ENCODE results near the gene LCOR.
A peak's percentile ranks its signal among the peaks of the same experiment; 100 is the strongest.

The LCOR gene

DNA sequence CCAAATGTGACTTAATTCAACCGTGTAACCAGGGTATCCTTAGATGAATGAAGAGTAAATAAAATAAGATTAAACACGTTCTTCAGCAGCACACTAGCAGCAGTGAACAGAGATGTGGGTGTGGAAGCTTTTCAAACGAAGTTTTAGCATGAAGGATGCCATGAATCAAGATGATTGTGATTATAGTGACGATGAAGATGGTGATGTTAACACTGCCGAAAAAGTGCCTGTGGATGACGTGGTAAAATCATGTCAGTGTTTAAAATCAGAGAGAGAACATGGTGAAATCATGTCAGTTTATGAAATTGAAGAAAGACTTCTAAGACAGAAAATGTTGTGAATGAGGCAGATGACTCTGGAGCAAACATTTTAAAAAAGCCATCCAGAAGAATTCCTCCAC lies 19.2 kb downstream of the LCOR start:
- WGBS, result 75% methylated on average over 6 of the region's 6 CpGs
- Histone ChIP-seq H3K4me1 (ENCODE audit: control insufficient read depth, insufficient read depth, low read depth, low read length) (peaks cover 7% of the 10 kb centered on the region), H3K9ac (ENCODE audit: low read length) (peak overlapping the region; percentile 80), H3K23ac (ENCODE audit: low read length in 2 of 2) (no peak overlapping the region), H2BK15ac (ENCODE audit: low read depth, poor library complexity, severe bottlenecking) (no peak overlapping the region), H2AFZ (ENCODE audit: low read depth, low read length) (no peak overlapping the region), H3K4me2 (ENCODE audit: low read length, poor library complexity, severe bottlenecking) (no peak overlapping the region), H2AK5ac (ENCODE audit: low read length, severe bottlenecking) (no peak overlapping the region), H4K8ac (ENCODE audit: low read length) (no peak overlapping the region), H3K79me1 (replicated peaks; ENCODE audit: low read length, poor library complexity, severe bottlenecking) (peaks cover 3% of the 10 kb centered on the region), H2BK120ac (ENCODE audit: low read depth, low read length) (no peak overlapping the region), H3K18ac (ENCODE audit: low read depth in 1 of 2, low read length in 2 of 2) (no peak overlapping the region), H3K27ac (ENCODE audit: low read length, poor library complexity, severe bottlenecking) (peak overlapping the region; percentile 50), H3K36me3 (ENCODE audit: control insufficient read depth in 1 of 2, insufficient read depth in 2 of 2, low read depth in 1 of 2, low read length in 2 of 2) (peaks cover 0 to 3% of the 10 kb centered on the region in 2 experiments), H2BK5ac (ENCODE audit: low read depth, low read length, poor library complexity, severe bottlenecking) (no peak overlapping the region), H3K14ac (ENCODE audit: low read length in 2 of 2) (no peak overlapping the region), H3K4me3 (ENCODE audit: insufficient read depth in 1 of 2, low read depth in 1 of 2, low read length in 2 of 2) (peak overlapping the region in 1 of 2 experiments; percentile 44), H3K4ac (ENCODE audit: low read depth in 1 of 2, low read length in 2 of 2) (no peak overlapping the region), H3K9me3 (ENCODE audit: control insufficient read depth, low read length) (no peaks in the 10 kb centered on the region), H3K27me3 (ENCODE audit: control insufficient read depth in 1 of 2, insufficient read depth in 1 of 2, low read length in 2 of 2) (no peaks in the 10 kb centered on the region), H2BK12ac (ENCODE audit: low read length in 2 of 2) (no peak overlapping the region), H4K91ac (ENCODE audit: low read length) (no peak overlapping the region)
- no peak for DNase-seq

DNA sequence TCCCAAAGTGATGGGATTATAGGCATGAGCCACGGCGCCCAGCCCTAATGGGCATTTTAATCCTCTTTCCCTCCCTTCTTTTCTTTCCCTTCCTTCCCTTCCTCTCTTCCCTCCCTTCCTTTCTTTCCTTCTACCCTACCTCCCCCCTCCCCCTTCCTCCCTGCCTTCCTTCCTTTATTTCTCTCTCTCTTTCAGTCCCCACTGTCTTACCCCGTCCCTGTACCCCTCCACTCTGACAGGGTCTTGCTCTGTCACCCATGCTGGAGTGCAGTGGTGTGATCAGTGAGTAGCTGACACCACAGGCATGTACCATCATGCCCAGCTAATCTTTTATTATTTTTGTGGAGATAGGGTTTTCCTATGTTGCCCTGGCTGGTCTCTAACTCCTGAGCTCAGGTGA lies 24.2 kb downstream of the LCOR start:
- Histone ChIP-seq H3K36me3 (ENCODE audit: control insufficient read depth in 1 of 2, insufficient read depth in 2 of 2, low read depth in 1 of 2, low read length in 2 of 2) (peaks cover 0 to 3% of the 10 kb centered on the region in 2 experiments), H2AFZ (ENCODE audit: low read depth, low read length) (no peak overlapping the region), H3K4me2 (ENCODE audit: low read length, poor library complexity, severe bottlenecking) (no peak overlapping the region), H3K9me3 (ENCODE audit: control insufficient read depth, low read length) (no peaks in the 10 kb centered on the region), H3K18ac (ENCODE audit: low read depth in 1 of 2, low read length in 2 of 2) (peak overlapping the region in 1 of 2 experiments; percentile 19), H3K79me1 (replicated peaks; ENCODE audit: low read length, poor library complexity, severe bottlenecking) (peaks cover 6% of the 10 kb centered on the region), H3K27me3 (ENCODE audit: control insufficient read depth in 1 of 2, insufficient read depth in 1 of 2, low read length in 2 of 2) (no peaks in the 10 kb centered on the region), H3K4ac (ENCODE audit: low read depth in 1 of 2, low read length in 2 of 2) (no peak overlapping the region), H4K8ac (ENCODE audit: low read length) (no peak overlapping the region), H3K23ac (ENCODE audit: low read length in 2 of 2) (no peak overlapping the region), H4K91ac (ENCODE audit: low read length) (no peak overlapping the region), H3K14ac (ENCODE audit: low read length in 2 of 2) (no peak overlapping the region), H3K4me3 (ENCODE audit: insufficient read depth in 1 of 2, low read depth in 1 of 2, low read length in 2 of 2) (no peak overlapping the region), H2BK5ac (ENCODE audit: low read depth, low read length, poor library complexity, severe bottlenecking) (no peak overlapping the region), H2AK5ac (ENCODE audit: low read length, severe bottlenecking) (no peak overlapping the region), H2BK12ac (ENCODE audit: low read length in 2 of 2) (no peak overlapping the region), H3K9ac (ENCODE audit: low read length) (no peak overlapping the region), H3K27ac (ENCODE audit: low read length, poor library complexity, severe bottlenecking) (no peak overlapping the region), H3K4me1 (ENCODE audit: control insufficient read depth, insufficient read depth, low read depth, low read length) (peaks cover 2% of the 10 kb centered on the region), H2BK120ac (ENCODE audit: low read depth, low read length) (no peak overlapping the region), H2BK15ac (ENCODE audit: low read depth, poor library complexity, severe bottlenecking) (no peak overlapping the region)
- no peak for DNase-seq
- WGBS, result 92% methylated on average over 2 of the region's 3 CpGs

- no peak overlapping the region for H2AFZ ChIP-seq (ENCODE audit: low read depth, low read length)
- no peak overlapping the region for H2BK120ac ChIP-seq (ENCODE audit: low read depth, low read length)
- no peak overlapping the region for H3K4ac ChIP-seq (ENCODE audit: low read depth in 1 of 2, low read length in 2 of 2)
- H4K8ac ChIP-seq (ENCODE audit: low read length), result no peak overlapping the region
- H2AK5ac ChIP-seq (ENCODE audit: low read length, severe bottlenecking), result no peak overlapping the region
- H3K4me2 ChIP-seq (ENCODE audit: low read length, poor library complexity, severe bottlenecking), result no peak overlapping the region
- no peak for DNase-seq
- no peak overlapping the region for H2BK12ac ChIP-seq (ENCODE audit: low read length in 2 of 2)
- no peak overlapping the region for H2BK5ac ChIP-seq (ENCODE audit: low read depth, low read length, poor library complexity, severe bottlenecking)
- H2BK15ac ChIP-seq (ENCODE audit: low read depth, poor library complexity, severe bottlenecking), result no peak overlapping the region
- WGBS, result 93% methylated on average over 4 of the region's 4 CpGs
- H3K27ac ChIP-seq (ENCODE audit: low read length, poor library complexity, severe bottlenecking), result no peak overlapping the region
- peaks cover 6% of the 10 kb centered on the region for H3K79me1 ChIP-seq (replicated peaks; ENCODE audit: low read length, poor library complexity, severe bottlenecking)
- no peak overlapping the region for H3K18ac ChIP-seq (ENCODE audit: low read depth in 1 of 2, low read length in 2 of 2)
- H3K23ac ChIP-seq (ENCODE audit: low read length in 2 of 2), result no peak overlapping the region
- H3K14ac ChIP-seq (ENCODE audit: low read length in 2 of 2), result no peak overlapping the region
- H3K36me3 ChIP-seq (ENCODE audit: control insufficient read depth in 1 of 2, insufficient read depth in 2 of 2, low read depth in 1 of 2, low read length in 2 of 2), result peaks cover 7% of the 10 kb centered on the region in 2 experiments
- H3K9me3 ChIP-seq (ENCODE audit: control insufficient read depth, low read length), result no peaks in the 10 kb centered on the region
- no peak overlapping the region for H4K91ac ChIP-seq (ENCODE audit: low read length)
- H3K27me3 ChIP-seq (ENCODE audit: control insufficient read depth in 1 of 2, insufficient read depth in 1 of 2, low read length in 2 of 2), result no peaks in the 10 kb centered on the region
- H3K4me3 ChIP-seq (ENCODE audit: insufficient read depth in 1 of 2, low read depth in 1 of 2, low read length in 2 of 2), result no peak overlapping the region
- no peak overlapping the region for H3K9ac ChIP-seq (ENCODE audit: low read length)
- H3K4me1 ChIP-seq (ENCODE audit: control insufficient read depth, insufficient read depth, low read depth, low read length), result peaks cover 2% of the 10 kb centered on the region
Observed at GRCh38 chr10:96857301-96858012, 25.4 kb downstream of the LCOR start.

GRCh38 chr10:96858038-96858705 lies 26.1 kb downstream of the LCOR start:
- no peak overlapping the region for H3K4ac ChIP-seq (ENCODE audit: low read depth in 1 of 2, low read length in 2 of 2)
- peaks cover 2% of the 10 kb centered on the region for H3K4me1 ChIP-seq (ENCODE audit: control insufficient read depth, insufficient read depth, low read depth, low read length)
- no peak overlapping the region for H4K91ac ChIP-seq (ENCODE audit: low read length)
- no peak overlapping the region for H2AK5ac ChIP-seq (ENCODE audit: low read length, severe bottlenecking)
- no peak overlapping the region for H3K4me3 ChIP-seq (ENCODE audit: insufficient read depth in 1 of 2, low read depth in 1 of 2, low read length in 2 of 2)
- peaks cover 7 to 8% of the 10 kb centered on the region in 2 experiments for H3K36me3 ChIP-seq (ENCODE audit: control insufficient read depth in 1 of 2, insufficient read depth in 2 of 2, low read depth in 1 of 2, low read length in 2 of 2)
- no peak overlapping the region for H4K8ac ChIP-seq (ENCODE audit: low read length)
- H2AFZ ChIP-seq (ENCODE audit: low read depth, low read length), result no peak overlapping the region
- H2BK5ac ChIP-seq (ENCODE audit: low read depth, low read length, poor library complexity, severe bottlenecking), result no peak overlapping the region
- H3K9ac ChIP-seq (ENCODE audit: low read length), result no peak overlapping the region
- no peak overlapping the region for H2BK15ac ChIP-seq (ENCODE audit: low read depth, poor library complexity, severe bottlenecking)
- WGBS, result 94% methylated on average over 2 of the region's 2 CpGs
- H2BK120ac ChIP-seq (ENCODE audit: low read depth, low read length), result no peak overlapping the region
- H3K23ac ChIP-seq (ENCODE audit: low read length in 2 of 2), result no peak overlapping the region
- DNase-seq, result peak; percentile 27
- no peak overlapping the region for H3K27ac ChIP-seq (ENCODE audit: low read length, poor library complexity, severe bottlenecking)
- no peak overlapping the region for H3K18ac ChIP-seq (ENCODE audit: low read depth in 1 of 2, low read length in 2 of 2)
- H3K27me3 ChIP-seq (ENCODE audit: control insufficient read depth in 1 of 2, insufficient read depth in 1 of 2, low read length in 2 of 2), result no peaks in the 10 kb centered on the region
- no peak overlapping the region for H2BK12ac ChIP-seq (ENCODE audit: low read length in 2 of 2)
- H3K79me1 ChIP-seq (replicated peaks; ENCODE audit: low read length, poor library complexity, severe bottlenecking), result peaks cover 6% of the 10 kb centered on the region
- H3K4me2 ChIP-seq (ENCODE audit: low read length, poor library complexity, severe bottlenecking), result no peak overlapping the region
- H3K14ac ChIP-seq (ENCODE audit: low read length in 2 of 2), result no peak overlapping the region
- no peaks in the 10 kb centered on the region for H3K9me3 ChIP-seq (ENCODE audit: control insufficient read depth, low read length)
